Stimulated activated CD8-positive, alpha-beta memory T cell treated with anti-CD3 and anti-CD28 coated beads, Interleukin-4, amount 100 ng/mL, for 1 hour (primary cell): Measurements from ENCODE around the gene RNF115.
"Not testable (repeated sequence)": the region's sequence is repeated elsewhere in the genome, so short reads cannot be mapped to it uniquely, and the experiment has no call there.

Experiments used
- DNase-seq, 2 donors: peaks; one replicate each; pipeline ENCODE4 v3.0.0-alpha.2; 2020; ENCODE audit warnings: low read depth in 2 of 2, low spot score in 1 of 2

The RNF115 gene

GRCh38 chr1:145747398-145748247 lies 76.3 kb downstream of the RNF115 start:
- DNase-seq = no peak

- no peak for DNase-seq
Observed at GRCh38 chr1:145740269-145740668, 83.6 kb downstream of the RNF115 start.

- DNase-seq = no peak
Observed at GRCh38 chr1:145736191-145736590, 87.7 kb downstream of the RNF115 start.

- no peak for DNase-seq
Observed at GRCh38 chr1:145730900-145731299, 93.0 kb downstream of the RNF115 start.

- no peak for DNase-seq
Observed at GRCh38 chr1:145730467-145730866, 93.4 kb downstream of the RNF115 start.

GRCh38 chr1:145729666-145730436 lies 94.0 kb downstream of the RNF115 start:
- DNase-seq = no peak

- DNase-seq = no peak
Observed at GRCh38 chr1:145729196-145729595, 94.7 kb downstream of the RNF115 start.

- not testable (repeated sequence) for DNase-seq
Observed at GRCh38 chr1:145726193-145726592, 97.7 kb downstream of the RNF115 start.

- peak; percentile 50 to 59 for DNase-seq
Observed at GRCh38 chr1:145720878-145721671, 102.8 kb downstream of the RNF115 start.

- no peak for DNase-seq
Observed at GRCh38 chr1:145720556-145720877, 103.4 kb downstream of the RNF115 start.

GRCh38 chr1:145719230-145720079 lies 104.4 kb downstream of the RNF115 start, which contains the start of gene CD160:
Gene CD160 (plus strand): TSS chr1:145719499. CDS start chr1:145728328, 8,829 bp downstream.
- no peak for DNase-seq

GRCh38 chr1:145718465-145718864 lies 105.4 kb downstream of the RNF115 start:
- not testable (repeated sequence) for DNase-seq

- DNase-seq = no peak
Observed at GRCh38 chr1:145717833-145718232, 106.1 kb downstream of the RNF115 start.

- DNase-seq = no peak
Observed at GRCh38 chr1:145716641-145717345, 107.1 kb downstream of the RNF115 start.

GRCh38 chr1:145714524-145715111 lies 109.3 kb downstream of the RNF115 start:
- DNase-seq = no peak

- DNase-seq = no peak
Observed at GRCh38 chr1:145711213-145711651, 112.7 kb downstream of the RNF115 start.

GRCh38 chr1:145710291-145711027 lies 113.4 kb downstream of the RNF115 start:
- DNase-seq = no peak

GRCh38 chr1:145708063-145708462 lies 115.8 kb downstream of the RNF115 start:
- DNase-seq = no peak
